HEK293 (cell line): ENCODE data around the gene ZFPM1.

Experiments used
- CTCF ChIA-PET: fragments of 350-600 bp; formaldehyde crosslinking; extraction: SDS; loops from one replicate; lab custom pipeline; 2021; ENCODE audit warnings: antibody characterized with exemption; lab: Yijun Ruan, JAX
- POLR2A ChIA-PET: fragments of 300-600 bp; formaldehyde crosslinking; extraction: SDS; loops from one replicate; lab custom pipeline; 2020; ENCODE audit warnings: antibody characterized with exemption, inconsistent platforms; lab: Yijun Ruan, JAX
- H3K27ac ChIP-seq: fragments of 200-500 bp; sonication (Bioruptor generic); 2 replicates; pipeline ENCODE4 v1.5.1; 2014; ENCODE audit warnings: low read depth, low read length, control low read depth, inconsistent platforms; ENCODE audit errors: extremely low read depth
- H3K36me3 ChIP-seq, 2 experiments: fragments of 200-500 bp in 1 of 2; sonication (Bioruptor generic) in 1 of 2; 1 replicate in 1 of 2; 2 replicates in 1 of 2; pipeline ENCODE4 v1.5.1; 2014 to 2017; ENCODE audit warnings: inconsistent platforms in 2 of 2, low read length in 2 of 2; ENCODE audit not compliant: control insufficient read depth in 2 of 2, insufficient read depth in 1 of 2
- H3K4me1 ChIP-seq: fragments of 200-500 bp; sonication (Bioruptor generic); 2 replicates; pipeline ENCODE4 v1.5.1; 2014; ENCODE audit warnings: mild to moderate bottlenecking, low read length, inconsistent platforms; ENCODE audit not compliant: control insufficient read depth, insufficient read depth
- H3K4me3 ChIP-seq: 2 replicates; pipeline ENCODE4 v1.5.1; 2011; ENCODE audit warnings: low read depth, mild to moderate bottlenecking, control low read depth, low read length, moderate library complexity
- H3K9me3 ChIP-seq: fragments of 200-500 bp; sonication (Bioruptor generic); 2 replicates; pipeline ENCODE4 v1.5.1; 2014; ENCODE audit warnings: low read depth, low read length, inconsistent platforms; ENCODE audit not compliant: control insufficient read depth, insufficient read depth
- GLIS1 ChIP-seq: fragments of 450-650 bp; formaldehyde crosslinking; IDR thresholded peaks from 2 replicates; pipeline ENCODE4 v1.5.1; 2016; ENCODE audit warnings: missing biosample characterization, missing genetic modification characterization
- GLIS2 ChIP-seq: fragments of 450-650 bp; formaldehyde crosslinking; IDR thresholded peaks from 2 replicates; pipeline ENCODE4 v1.5.1; 2016; ENCODE audit warnings: missing biosample characterization, missing genetic modification characterization
- KLF9 ChIP-seq: fragments of 450-650 bp; formaldehyde crosslinking; IDR thresholded peaks from 2 replicates; pipeline ENCODE4 v1.5.1; 2016; ENCODE audit warnings: missing biosample characterization, missing genetic modification characterization, low read depth
- TRIM28 ChIP-seq: IDR thresholded peaks from 2 replicates; pipeline ENCODE4 v1.6.1; 2011; ENCODE audit warnings: low read length, control low read depth, borderline replicate concordance
- ZFP41 ChIP-seq: fragments of 450-650 bp; formaldehyde crosslinking; IDR thresholded peaks from 2 replicates; pipeline ENCODE4 v1.5.1; 2016; ENCODE audit warnings: missing biosample characterization, missing genetic modification characterization, borderline replicate concordance
- ZNF114 ChIP-seq: fragments of 450-650 bp; formaldehyde crosslinking; IDR thresholded peaks from 2 replicates; pipeline ENCODE4 v1.5.0; 2017; ENCODE audit warnings: missing biosample characterization, missing genetic modification characterization
- ZNF146 ChIP-seq: fragments of 450-650 bp; formaldehyde crosslinking; IDR thresholded peaks from 2 replicates; pipeline ENCODE4 v1.5.1; 2016; ENCODE audit warnings: missing biosample characterization, missing genetic modification characterization
- ZNF157 ChIP-seq: fragments of 450-650 bp; formaldehyde crosslinking; IDR thresholded peaks from 2 replicates; pipeline ENCODE4 v1.5.1; 2016; ENCODE audit warnings: missing biosample characterization, missing genetic modification characterization
- ZNF23 ChIP-seq: fragments of 450-650 bp; formaldehyde crosslinking; IDR thresholded peaks from 2 replicates; pipeline ENCODE4 v1.5.1; 2016; ENCODE audit warnings: missing biosample characterization, missing genetic modification characterization, borderline replicate concordance
- ZNF311 ChIP-seq: fragments of 450-650 bp; formaldehyde crosslinking; IDR thresholded peaks from 2 replicates; pipeline ENCODE4 v1.5.1; 2017; ENCODE audit warnings: missing biosample characterization, missing genetic modification characterization, borderline replicate concordance
- ZNF341 ChIP-seq: fragments of 450-650 bp; formaldehyde crosslinking; IDR thresholded peaks from 2 replicates; pipeline ENCODE4; 2016; ENCODE audit warnings: low read depth, missing biosample characterization, missing genetic modification characterization
- ZNF394 ChIP-seq: fragments of 450-650 bp; formaldehyde crosslinking; IDR thresholded peaks from 2 replicates; pipeline ENCODE4 v1.5.1; 2016; ENCODE audit warnings: missing biosample characterization, missing genetic modification characterization, mild to moderate bottlenecking, moderate library complexity, borderline replicate concordance
- ZNF416 ChIP-seq: fragments of 450-650 bp; formaldehyde crosslinking; IDR thresholded peaks from 2 replicates; pipeline ENCODE4 v1.5.1; 2016; ENCODE audit warnings: missing biosample characterization, missing genetic modification characterization
- ZNF549 ChIP-seq: fragments of 450-650 bp; IDR thresholded peaks from 2 replicates; pipeline ENCODE4 v1.5.1; 2018; ENCODE audit warnings: missing biosample characterization, missing genetic modification characterization, mild to moderate bottlenecking, inconsistent platforms, moderate library complexity
- ZNF558 ChIP-seq: fragments of 450-650 bp; formaldehyde crosslinking; IDR thresholded peaks from 2 replicates; pipeline ENCODE4 v1.5.1; 2016; ENCODE audit warnings: missing biosample characterization, missing genetic modification characterization
- ZNF571 ChIP-seq: fragments of 450-650 bp; formaldehyde crosslinking; IDR thresholded peaks from 2 replicates; pipeline ENCODE4 v1.5.0; 2017; ENCODE audit warnings: missing biosample characterization, missing genetic modification characterization
- ZNF600 ChIP-seq: fragments of 450-650 bp; formaldehyde crosslinking; IDR thresholded peaks from 2 replicates; pipeline ENCODE4 v1.5.1; 2016; ENCODE audit warnings: missing biosample characterization, missing genetic modification characterization
- ZNF791 ChIP-seq: fragments of 450-650 bp; formaldehyde crosslinking; IDR thresholded peaks from 2 replicates; pipeline ENCODE4 v1.5.1; 2016; ENCODE audit warnings: missing biosample characterization, missing genetic modification characterization
- TF ChIP-seq, protein P1 (sequence below): fragments of 450-650 bp; formaldehyde crosslinking; IDR thresholded peaks from 2 replicates; pipeline ENCODE4 v1.5.1; 2016; ENCODE audit warnings: missing biosample characterization, missing genetic modification characterization
- TF ChIP-seq, protein P2 (sequence below): fragments of 450-650 bp; formaldehyde crosslinking; optimal IDR thresholded peaks from 2 replicates; pipeline ENCODE3; 2016; ENCODE audit warnings: missing biosample characterization, mild to moderate bottlenecking, missing genetic modification characterization
- TF ChIP-seq, protein P3 (sequence below): fragments of 450-650 bp; formaldehyde crosslinking; IDR thresholded peaks from 2 replicates; pipeline ENCODE4 v1.5.1; 2016; ENCODE audit warnings: missing biosample characterization, missing genetic modification characterization

Gene ZFPM1

DNA sequence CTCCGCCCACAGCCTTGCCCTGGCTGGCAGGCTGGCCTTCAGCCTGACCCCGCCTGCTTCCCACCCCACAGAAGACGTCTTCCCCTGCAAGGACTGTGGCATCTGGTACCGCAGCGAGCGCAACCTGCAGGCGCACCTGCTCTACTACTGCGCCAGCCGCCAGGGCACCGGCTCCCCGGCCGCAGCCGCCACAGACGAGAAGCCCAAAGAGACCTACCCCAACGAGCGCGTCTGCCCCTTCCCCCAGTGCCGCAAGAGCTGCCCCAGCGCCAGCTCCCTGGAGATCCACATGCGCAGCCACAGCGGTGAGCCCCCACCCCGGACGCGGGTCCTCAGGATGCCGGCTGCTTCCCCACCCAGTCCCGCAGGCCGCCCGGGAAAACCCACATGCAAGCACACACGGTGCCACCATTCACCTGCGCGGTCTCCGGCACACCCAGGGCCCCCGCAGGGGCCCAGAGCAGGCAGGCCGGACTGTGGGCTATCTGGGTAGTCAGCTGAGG, 78.9 kb downstream of the ZFPM1 start:
- POLR2A ChIA-PET, result interaction anchor here (0.6 kb wide), 1 partner anchor 9 kb away, joined by 3 read pairs; no protein-coding TSS in a partner anchor
- Histone ChIP-seq H3K4me1 (peaks cover 6% of the 10 kb centered on the region; the same call in 1 of the 2 replicates), H3K4me3 (no peak overlapping the region), H3K27ac (no peak overlapping the region), H3K9me3 (no peaks in the 10 kb centered on the region), H3K36me3 (peaks cover 0 to 40% of the 10 kb centered on the region in 2 experiments; a peak in 1 of 3 replicates)
- CTCF ChIA-PET, result no interaction called here
- no peak for TF ChIP-seq ZNF146 (tag by site-specific recombination)
- TF ChIP-seq ZNF311, result no peak
- TF ChIP-seq TRIM28, result no peak
- no peak for TF ChIP-seq ZNF341 (tag by site-specific recombination)
- TF ChIP-seq, protein P1, sequence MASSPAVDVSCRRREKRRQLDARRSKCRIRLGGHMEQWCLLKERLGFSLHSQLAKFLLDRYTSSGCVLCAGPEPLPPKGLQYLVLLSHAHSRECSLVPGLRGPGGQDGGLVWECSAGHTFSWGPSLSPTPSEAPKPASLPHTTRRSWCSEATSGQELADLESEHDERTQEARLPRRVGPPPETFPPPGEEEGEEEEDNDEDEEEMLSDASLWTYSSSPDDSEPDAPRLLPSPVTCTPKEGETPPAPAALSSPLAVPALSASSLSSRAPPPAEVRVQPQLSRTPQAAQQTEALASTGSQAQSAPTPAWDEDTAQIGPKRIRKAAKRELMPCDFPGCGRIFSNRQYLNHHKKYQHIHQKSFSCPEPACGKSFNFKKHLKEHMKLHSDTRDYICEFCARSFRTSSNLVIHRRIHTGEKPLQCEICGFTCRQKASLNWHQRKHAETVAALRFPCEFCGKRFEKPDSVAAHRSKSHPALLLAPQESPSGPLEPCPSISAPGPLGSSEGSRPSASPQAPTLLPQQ (tag by site-specific recombination), result no peak
- no peak for TF ChIP-seq ZFP41
- no peak for TF ChIP-seq ZNF558 (tag by site-specific recombination)
- no peak for TF ChIP-seq ZNF791 (tag by site-specific recombination)
- TF ChIP-seq, protein P2, sequence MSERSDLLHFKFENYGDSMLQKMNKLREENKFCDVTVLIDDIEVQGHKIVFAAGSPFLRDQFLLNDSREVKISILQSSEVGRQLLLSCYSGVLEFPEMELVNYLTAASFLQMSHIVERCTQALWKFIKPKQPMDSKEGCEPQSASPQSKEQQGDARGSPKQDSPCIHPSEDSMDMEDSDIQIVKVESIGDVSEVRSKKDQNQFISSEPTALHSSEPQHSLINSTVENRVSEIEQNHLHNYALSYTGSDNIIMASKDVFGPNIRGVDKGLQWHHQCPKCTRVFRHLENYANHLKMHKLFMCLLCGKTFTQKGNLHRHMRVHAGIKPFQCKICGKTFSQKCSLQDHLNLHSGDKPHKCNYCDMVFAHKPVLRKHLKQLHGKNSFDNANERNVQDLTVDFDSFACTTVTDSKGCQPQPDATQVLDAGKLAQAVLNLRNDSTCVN (tag by site-specific recombination), result no peak
- TF ChIP-seq ZNF571 (tag by site-specific recombination), result no peak
- no peak for TF ChIP-seq ZNF394 (tag by site-specific recombination)
- TF ChIP-seq, protein P3, sequence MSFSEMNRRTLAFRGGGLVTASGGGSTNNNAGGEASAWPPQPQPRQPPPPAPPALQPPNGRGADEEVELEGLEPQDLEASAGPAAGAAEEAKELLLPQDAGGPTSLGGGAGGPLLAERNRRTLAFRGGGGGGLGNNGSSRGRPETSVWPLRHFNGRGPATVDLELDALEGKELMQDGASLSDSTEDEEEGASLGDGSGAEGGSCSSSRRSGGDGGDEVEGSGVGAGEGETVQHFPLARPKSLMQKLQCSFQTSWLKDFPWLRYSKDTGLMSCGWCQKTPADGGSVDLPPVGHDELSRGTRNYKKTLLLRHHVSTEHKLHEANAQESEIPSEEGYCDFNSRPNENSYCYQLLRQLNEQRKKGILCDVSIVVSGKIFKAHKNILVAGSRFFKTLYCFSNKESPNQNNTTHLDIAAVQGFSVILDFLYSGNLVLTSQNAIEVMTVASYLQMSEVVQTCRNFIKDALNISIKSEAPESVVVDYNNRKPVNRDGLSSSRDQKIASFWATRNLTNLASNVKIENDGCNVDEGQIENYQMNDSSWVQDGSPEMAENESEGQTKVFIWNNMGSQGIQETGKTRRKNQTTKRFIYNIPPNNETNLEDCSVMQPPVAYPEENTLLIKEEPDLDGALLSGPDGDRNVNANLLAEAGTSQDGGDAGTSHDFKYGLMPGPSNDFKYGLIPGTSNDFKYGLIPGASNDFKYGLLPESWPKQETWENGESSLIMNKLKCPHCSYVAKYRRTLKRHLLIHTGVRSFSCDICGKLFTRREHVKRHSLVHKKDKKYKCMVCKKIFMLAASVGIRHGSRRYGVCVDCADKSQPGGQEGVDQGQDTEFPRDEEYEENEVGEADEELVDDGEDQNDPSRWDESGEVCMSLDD (tag by site-specific recombination), result no peak
- no peak for TF ChIP-seq ZNF416 (tag by site-specific recombination)
- TF ChIP-seq ZNF114 (tag by site-specific recombination), result no peak
- TF ChIP-seq ZNF549 (tag by site-specific recombination), result no peak
- no peak for TF ChIP-seq KLF9 (tag by site-specific recombination)
- no peak for TF ChIP-seq ZNF23 (tag by site-specific recombination)
- TF ChIP-seq ZNF157 (tag by site-specific recombination), result no peak

DNA sequence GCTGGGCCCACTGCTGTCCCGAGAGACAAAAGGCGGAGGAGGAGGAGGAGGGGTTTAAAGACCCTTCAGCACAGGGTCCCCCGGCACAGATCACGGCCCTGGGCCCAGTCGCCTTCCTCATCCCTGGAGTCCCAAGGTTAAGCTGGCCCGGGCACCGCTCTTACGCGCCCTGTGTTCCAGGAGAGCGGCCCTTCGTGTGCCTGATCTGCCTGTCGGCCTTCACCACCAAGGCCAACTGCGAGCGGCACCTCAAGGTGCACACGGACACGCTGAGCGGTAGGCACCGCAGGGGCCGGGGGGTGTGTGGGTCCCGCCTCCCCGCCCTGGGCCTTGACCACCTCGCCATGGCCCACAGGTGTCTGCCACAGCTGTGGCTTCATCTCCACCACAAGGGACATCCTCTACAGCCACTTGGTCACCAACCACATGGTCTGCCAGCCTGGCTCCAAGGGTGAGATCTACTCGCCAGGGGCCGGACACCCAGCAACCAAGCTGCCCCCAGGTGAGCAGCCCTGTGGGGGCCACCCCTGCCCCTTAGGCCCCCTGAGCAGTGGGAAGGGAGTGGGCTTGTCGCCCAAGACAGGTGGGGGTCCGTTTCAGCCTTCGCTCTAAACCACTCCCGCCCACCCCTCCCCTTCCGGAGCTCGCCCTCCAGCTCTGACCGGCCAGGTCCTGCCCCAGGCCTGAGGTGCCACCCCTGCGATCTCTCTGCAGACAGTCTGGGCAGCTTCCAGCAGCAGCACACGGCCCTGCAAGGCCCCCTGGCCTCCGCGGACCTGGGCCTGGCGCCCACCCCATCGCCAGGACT, 79.6 kb downstream of the ZFPM1 start:
- ChIA-PET CTCF (interaction anchor here (1.2 kb wide), 1 partner anchor 94 kb away, joined by 3 read pairs; no protein-coding TSS in a partner anchor), POLR2A (interaction anchor here (0.6 kb wide), 1 partner anchor 10 kb away, joined by 3 read pairs; no protein-coding TSS in a partner anchor)
- TF ChIP-seq, protein P1 (tag by site-specific recombination), result 0 out of 2 replicates have a peak, but pooled peaks have one; percentile 28
- peak; percentile 81 for TF ChIP-seq GLIS1 (tag by site-specific recombination)
- TF ChIP-seq GLIS2 (tag by site-specific recombination), result peak; percentile 63
- TF ChIP-seq ZNF600, result no peak
- Histone ChIP-seq H3K9me3 (no peaks in the 10 kb centered on the region), H3K4me3 (no peak overlapping the region), H3K4me1 (peaks cover 6% of the 10 kb centered on the region; the same call in 1 of the 2 replicates), H3K27ac (no peak overlapping the region), H3K36me3 (peaks cover 0 to 40% of the 10 kb centered on the region in 2 experiments; a peak in 1 of 3 replicates)
